Measurements from ENCODE around the gene UPF3A.
"Not testable (repeated sequence)": the region's sequence is repeated elsewhere in the genome, so short reads cannot be mapped to it uniquely, and the experiment has no call there.

Gene UPF3A

GRCh38 chr13:114309806-114310410 is 28.5 kb downstream of the UPF3A start:
- DNase-seq = no peak

GRCh38 chr13:114310956-114311355 is 29.6 kb downstream of the UPF3A start:
- DNase-seq = no peak

DNA sequence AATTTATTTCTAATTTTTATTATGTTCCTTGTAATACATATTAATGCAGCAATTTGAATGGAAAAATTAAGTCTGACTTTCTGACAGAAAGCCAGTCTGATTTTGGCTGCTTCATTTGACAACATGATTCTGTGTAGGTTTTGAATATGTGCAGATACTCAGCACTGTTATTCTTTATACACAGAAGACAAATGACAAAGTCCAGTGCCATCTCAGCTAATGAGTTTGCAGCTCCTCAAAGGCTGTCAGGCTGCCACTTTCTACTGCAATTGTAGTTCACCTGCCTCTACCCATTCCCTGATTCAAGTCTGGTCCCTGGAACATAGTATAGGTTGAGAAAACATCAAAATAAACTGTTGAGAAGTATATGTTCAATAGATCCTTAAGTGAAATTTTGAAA is 30.0 kb downstream of the UPF3A start:
- no peak for DNase-seq

DNA sequence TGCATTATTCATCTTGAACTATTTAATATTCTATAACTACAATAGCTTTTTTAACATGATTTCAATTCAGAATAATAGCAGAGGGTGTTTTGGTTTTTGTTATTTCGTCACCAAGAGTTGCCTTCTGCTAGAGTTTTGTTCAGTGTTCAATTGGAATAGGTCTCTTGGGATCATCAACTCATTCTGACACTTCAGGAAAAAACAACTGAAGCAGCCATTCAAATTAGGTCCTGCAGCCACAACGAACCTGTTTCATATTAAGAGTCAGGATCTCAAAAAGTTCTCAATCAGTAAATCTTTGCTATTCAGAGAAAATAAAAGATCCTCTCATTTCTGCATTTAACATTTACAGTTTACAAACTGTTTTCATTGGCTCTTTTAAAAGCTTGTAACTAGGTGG is 30.5 kb downstream of the UPF3A start:
- DNase-seq = no peak

GRCh38 chr13:114313061-114313860 is 31.9 kb downstream of the UPF3A start:
- DNase-seq = no peak

- DNase-seq = peak; percentile 95 to 98
Observed at GRCh38 chr13:114314074-114314912, 32.9 kb downstream of the UPF3A start, which contains the start of gene CHAMP1. TSS of gene CHAMP1 (plus strand) at chr13:114314503. CDS start at chr13:114323843, 9,340 bp downstream.

DNA sequence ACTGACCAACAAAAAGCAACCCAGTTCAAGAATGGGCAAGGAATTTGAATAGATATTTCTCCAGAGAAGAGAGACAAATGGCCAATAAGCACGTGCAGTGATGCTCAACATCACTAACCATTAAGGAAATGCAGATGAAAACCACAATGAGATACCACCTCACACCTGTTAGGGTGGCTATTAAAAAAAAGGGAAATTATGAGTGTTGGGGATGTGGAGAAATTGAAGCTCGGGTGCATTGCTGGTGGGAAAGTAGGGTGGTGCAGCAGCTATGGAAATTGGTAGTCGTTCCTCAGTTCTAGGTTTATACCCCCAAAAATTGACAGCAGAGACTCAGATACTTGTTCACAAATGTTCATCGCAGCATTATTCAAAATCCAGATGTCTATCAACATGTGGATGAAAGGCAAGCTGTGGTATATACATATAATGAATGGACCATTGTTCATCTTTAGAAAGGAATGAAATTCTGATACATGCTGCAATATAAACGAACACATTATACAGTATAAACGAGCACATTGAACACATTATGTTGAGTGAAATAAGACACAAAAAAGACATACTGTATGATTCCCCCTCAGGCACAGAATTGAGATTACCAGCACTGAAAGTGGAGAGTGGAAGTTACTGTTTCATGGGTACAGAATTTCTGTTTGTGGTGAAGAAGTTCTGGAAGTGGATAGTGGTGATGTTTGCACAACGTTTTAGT is 33.8 kb downstream of the UPF3A start:
- DNase-seq = peak; percentile 16 to 26

GRCh38 chr13:114318624-114319023 is 37.2 kb downstream of the UPF3A start:
- no peak for DNase-seq

GRCh38 chr13:114319441-114319913 is 38.1 kb downstream of the UPF3A start:
- DNase-seq = no peak

DNA sequence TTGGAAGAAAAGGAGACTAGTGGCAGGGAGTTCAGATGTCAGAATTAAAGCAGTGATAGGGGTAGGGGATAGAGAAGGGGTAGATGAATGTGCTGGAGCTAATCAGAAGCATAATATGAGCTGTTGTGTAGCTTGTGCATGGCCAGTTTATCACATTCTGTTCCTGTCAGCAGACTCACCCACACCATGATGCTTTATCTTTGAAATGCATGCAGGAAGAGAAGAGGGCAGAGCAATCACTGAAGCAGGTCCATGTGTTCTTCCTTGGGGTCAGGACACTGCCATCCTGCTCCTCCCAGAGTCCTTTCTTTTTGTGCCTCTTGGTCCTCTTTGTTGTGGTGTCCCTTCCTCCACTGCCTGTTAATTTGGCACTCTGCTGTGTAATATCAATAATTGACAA is 38.7 kb downstream of the UPF3A start:
- DNase-seq = no peak

- DNase-seq = no peak
Observed at GRCh38 chr13:114321256-114321655, 39.9 kb downstream of the UPF3A start.

DNA sequence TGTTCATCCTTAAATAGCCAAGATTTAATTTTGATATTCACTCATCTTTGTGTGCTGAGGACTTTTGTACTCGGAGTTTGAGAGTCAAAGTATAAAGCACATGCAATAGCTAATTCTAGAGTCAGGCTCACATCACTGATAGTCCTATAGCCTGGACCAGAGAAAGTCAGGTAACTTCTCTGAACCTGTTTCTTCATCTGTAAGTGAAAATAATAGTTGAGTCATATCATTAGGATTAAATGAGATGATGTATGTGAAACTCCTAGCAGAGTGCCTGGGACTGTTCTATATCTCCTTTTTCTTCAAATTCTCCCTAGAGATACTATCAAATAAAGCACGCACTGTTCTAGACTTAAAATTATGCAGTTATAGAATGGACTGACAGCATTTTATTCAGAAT is 41.9 kb downstream of the UPF3A start:
- no peak for DNase-seq

DNA sequence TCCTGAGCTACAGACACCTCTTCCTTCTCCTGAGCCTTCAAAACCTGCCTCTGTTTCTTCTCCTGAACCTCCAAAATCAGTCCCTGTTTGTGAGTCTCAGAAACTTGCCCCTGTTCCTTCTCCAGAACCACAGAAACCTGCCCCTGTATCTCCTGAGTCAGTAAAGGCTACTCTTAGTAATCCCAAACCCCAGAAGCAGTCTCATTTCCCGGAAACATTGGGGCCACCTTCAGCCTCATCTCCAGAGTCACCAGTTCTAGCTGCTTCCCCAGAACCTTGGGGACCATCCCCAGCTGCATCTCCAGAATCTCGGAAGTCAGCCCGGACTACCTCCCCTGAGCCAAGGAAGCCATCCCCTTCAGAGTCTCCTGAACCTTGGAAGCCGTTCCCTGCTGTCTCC is 42.9 kb downstream of the UPF3A start:
- no peak for DNase-seq

- DNase-seq = peak; percentile 50 to 71
Observed at GRCh38 chr13:114325729-114326128, 44.3 kb downstream of the UPF3A start.

DNA sequence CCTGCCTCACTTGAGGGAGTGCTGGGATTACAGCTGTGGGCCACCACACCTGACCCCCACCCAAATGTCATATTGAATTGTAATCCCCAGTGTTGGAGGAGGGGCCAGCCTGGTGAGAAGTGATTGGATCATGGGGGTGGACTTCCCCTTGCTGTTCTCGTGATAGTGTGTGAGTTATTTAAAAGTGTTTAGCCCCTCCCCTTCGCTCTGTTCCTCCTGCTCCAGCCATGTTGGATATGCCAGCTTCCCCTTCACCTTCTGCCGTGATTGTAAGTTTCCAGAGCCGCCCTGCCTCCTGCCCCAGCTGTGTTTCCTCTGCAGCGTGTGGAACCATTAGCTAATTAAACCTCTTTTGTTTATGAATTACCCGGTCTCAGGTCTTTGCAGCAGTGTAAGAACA is 46.6 kb downstream of the UPF3A start:
- DNase-seq = no peak

- DNase-seq = no peak
Observed at GRCh38 chr13:114328595-114328994, 47.2 kb downstream of the UPF3A start.

- no peak for DNase-seq
Observed at GRCh38 chr13:114330086-114330485, 48.7 kb downstream of the UPF3A start.

DNA sequence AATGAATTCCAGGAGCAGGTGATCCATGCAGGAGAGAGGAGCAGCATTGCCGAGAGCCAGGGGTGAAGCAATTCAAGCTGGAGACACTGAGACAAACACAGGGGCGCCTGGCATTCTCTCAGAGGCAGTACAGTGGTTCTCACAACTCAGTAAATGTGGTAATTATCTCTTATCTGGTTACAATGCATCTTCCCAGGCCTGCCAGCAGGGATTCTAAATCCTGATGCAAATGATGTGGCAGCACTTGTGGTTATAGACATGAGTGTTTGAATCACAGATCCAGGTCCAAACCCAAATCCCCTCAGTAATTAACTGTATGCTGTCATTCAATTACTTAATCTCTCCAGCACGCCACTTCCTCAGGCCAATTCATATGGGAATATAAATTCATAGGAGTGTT is 52.5 kb downstream of the UPF3A start:
- DNase-seq = not testable (repeated sequence)

- no peak for DNase-seq
Observed at GRCh38 chr13:114334305-114335053, 53.1 kb downstream of the UPF3A start.

DNA sequence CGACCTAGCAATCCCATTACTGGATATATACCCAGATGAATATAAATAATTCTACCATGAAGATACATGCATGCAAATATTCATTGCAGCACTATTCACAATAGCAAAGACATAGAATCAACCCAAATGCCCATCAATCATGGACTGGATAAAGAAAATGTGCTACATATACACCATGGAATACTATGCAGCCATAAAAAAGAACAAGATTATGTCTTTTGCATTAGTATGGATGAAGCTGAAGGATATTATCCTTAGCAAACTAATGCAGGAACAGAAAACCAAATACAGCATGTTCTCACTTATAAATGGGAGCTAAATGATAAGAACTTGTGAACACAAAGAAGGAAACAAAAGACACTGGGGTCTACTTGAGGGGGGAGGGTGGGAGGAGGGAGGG is 55.1 kb downstream of the UPF3A start:
- not testable (repeated sequence) for DNase-seq

DNA sequence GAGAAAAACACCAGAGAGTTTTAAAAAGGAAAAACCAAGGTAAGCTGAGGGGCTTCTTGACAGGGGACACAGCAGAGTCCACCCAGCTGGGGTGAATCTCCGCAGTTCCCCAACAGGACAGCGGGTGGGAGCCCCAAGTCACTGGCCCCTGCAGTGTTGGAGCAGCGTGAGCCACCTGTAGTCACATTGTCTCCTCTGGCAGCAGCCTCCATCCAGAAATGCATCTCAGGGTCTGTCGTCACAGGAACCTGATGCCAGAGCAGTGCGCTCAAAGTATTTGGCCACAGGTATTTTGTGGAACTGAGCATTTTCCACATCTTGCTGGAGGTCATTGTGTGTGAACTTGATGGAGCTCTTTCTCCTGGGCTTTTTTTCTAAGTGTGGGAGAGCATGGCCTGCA is 57.6 kb downstream of the UPF3A start:
- DNase-seq = no peak
